MCF 10A (cell line): Measurements from ENCODE around the gene RSPRY1. TPM values are rescaled to one million over a fixed set of nuclear protein-coding genes. Genes with fewer than 3 reads are reported as not detected.

Experiments used
- BruUV-seq: library from RNA; stranded (reverse); fragments of 400-500 nt; replicated peaks from 2 replicates; lab custom pipeline; 2021; lab: Mats Ljungman, UMichigan
- CTCF ChIA-PET: fragments of 300-600 bp; sonication (Branson Sonifier 250); formaldehyde crosslinking; extraction: SDS; loops from one replicate; lab custom pipeline; 2021; ENCODE audit warnings: antibody characterized with exemption, inconsistent platforms; lab: Yijun Ruan, JAX
- POLR2A ChIA-PET: fragments of 300-600, 350-650 bp; sonication (Branson Sonifier 250); formaldehyde crosslinking; extraction: SDS; loops from one replicate; lab custom pipeline; 2020; ENCODE audit warnings: antibody characterized with exemption, inconsistent platforms; lab: Yijun Ruan, JAX
- DNase-seq: peaks from one replicate; pipeline ENCODE4 v3.0.0-alpha.2; 2018; ENCODE audit not compliant: unreplicated experiment
- H3K27ac Mint-ChIP-seq: one replicate; pipeline ENCODE4 v1.8.0; 2022; ENCODE audit warnings: mild to moderate bottlenecking, low read depth, mixed read lengths; ENCODE audit not compliant: unreplicated experiment
- H3K27me3 Mint-ChIP-seq: one replicate; pipeline ENCODE4 v1.8.0; 2022; ENCODE audit warnings: mixed read lengths; ENCODE audit not compliant: insufficient read depth, unreplicated experiment
- H3K36me3 Mint-ChIP-seq: one replicate; pipeline ENCODE4 v1.8.0; 2022; ENCODE audit warnings: mild to moderate bottlenecking, moderate library complexity, mixed read lengths; ENCODE audit not compliant: insufficient read depth, unreplicated experiment
- H3K4me1 Mint-ChIP-seq: one replicate; pipeline ENCODE4 v1.8.0; 2022; ENCODE audit warnings: mixed read lengths; ENCODE audit not compliant: insufficient read depth, unreplicated experiment
- H3K4me3 Mint-ChIP-seq: one replicate; pipeline ENCODE4 v1.8.0; 2022; ENCODE audit warnings: mild to moderate bottlenecking, moderate library complexity, mixed read lengths; ENCODE audit not compliant: unreplicated experiment
- H3K9me3 Mint-ChIP-seq: one replicate; pipeline ENCODE4 v1.8.0; 2022; ENCODE audit warnings: mixed read lengths; ENCODE audit not compliant: unreplicated experiment
- CTCF ChIP-seq: fragments of 200-600 bp; IDR thresholded peaks from one replicate; pipeline ENCODE4 v1.8.0; 2022; ENCODE audit warnings: antibody characterized with exemption, mild to moderate bottlenecking; ENCODE audit not compliant: unreplicated experiment
- intact Hi-C: fragments of 100-400 bp; cut with micrococcal nuclease; formaldehyde crosslinking; loops from 2 replicates; pipeline ENCODE4 v1.14.1; 2022
- total RNA-seq: library from RNA; stranded (reverse); gene quantifications from 2 replicates; pipeline ENCODE4 v1.2.3, GENCODE V29; 2022

The RSPRY1 gene
- total RNA-seq, 1 experiment from 2014 or later, result 55.9 TPM

GRCh38 chr16:57258226-57258909 is 72.2 kb downstream of the RSPRY1 start:
- TF ChIP-seq CTCF, result no peak
- intact Hi-C loops, result no loop called here
- Mint-ChIP-seq H3K27ac (no peak overlapping the region), H3K4me1 (peaks cover 17% of the 10 kb centered on the region), H3K36me3 (peaks cover 47% of the 10 kb centered on the region), H3K4me3 (no peak overlapping the region), H3K9me3 (no peaks in the 10 kb centered on the region), H3K27me3 (no peaks in the 10 kb centered on the region)
- BruUV-seq, result no TSS peak
- no peak for DNase-seq
- POLR2A ChIA-PET, result interaction anchor here (1.4 to 3.0 kb wide), 3 partner anchors 13 to 19 kb away, joined by 7 to 27 read pairs (median 9); partner anchors contain the start of gene ARL2BP
- CTCF ChIA-PET, result interaction anchor here (0.5 kb wide), 1 partner anchor 15 kb away, joined by 4 read pairs; no protein-coding TSS in a partner anchor

DNA sequence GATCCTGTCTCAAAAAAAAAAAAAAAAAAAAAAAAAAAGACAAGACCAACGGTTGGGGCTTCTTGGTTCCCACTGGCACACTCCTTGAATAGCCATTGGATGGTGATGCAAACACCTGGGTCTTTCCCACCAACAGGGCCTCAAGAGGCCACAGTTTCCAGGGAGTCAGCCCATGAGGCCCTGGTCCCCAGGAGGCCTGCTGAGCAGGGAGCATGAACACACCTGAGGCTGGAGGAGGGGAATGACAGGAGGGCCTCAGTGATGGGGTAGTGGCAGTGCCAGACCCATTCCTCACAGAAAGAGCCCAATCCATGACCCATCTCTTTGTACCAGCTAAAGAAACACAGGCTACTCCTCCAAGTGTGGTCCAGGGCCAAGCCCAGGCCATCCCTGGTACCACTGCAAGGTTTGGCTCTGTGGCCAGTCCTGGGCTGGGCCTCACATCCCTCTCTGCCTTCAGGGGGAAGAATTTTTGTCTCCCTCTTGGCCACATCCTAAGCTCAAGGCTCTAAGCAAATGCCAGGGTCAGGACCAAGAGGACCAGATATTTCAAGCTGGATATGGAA is 72.9 kb downstream of the RSPRY1 start:
- BruUV-seq, result no TSS peak
- DNase-seq, result no peak
- TF ChIP-seq CTCF, result no peak
- no peaks in the 10 kb centered on the region for H3K27me3 Mint-ChIP-seq
- intact Hi-C loops, result no loop called here
- H3K36me3 Mint-ChIP-seq, result peaks cover 42% of the 10 kb centered on the region
- H3K27ac Mint-ChIP-seq, result no peak overlapping the region
- H3K9me3 Mint-ChIP-seq, result no peaks in the 10 kb centered on the region
- POLR2A ChIA-PET, result interaction anchor here (1.4 to 1.7 kb wide), 2 partner anchors 14 to 19 kb away, joined by 7 to 9 read pairs; partner anchors contain the start of gene ARL2BP
- CTCF ChIA-PET, result no interaction called here
- H3K4me3 Mint-ChIP-seq, result no peak overlapping the region
- peaks cover 17% of the 10 kb centered on the region for H3K4me1 Mint-ChIP-seq

GRCh38 chr16:57260294-57260929 is 74.3 kb downstream of the RSPRY1 start:
- H3K4me3 Mint-ChIP-seq, result peak overlapping the region; percentile 47
- H3K9me3 Mint-ChIP-seq, result no peaks in the 10 kb centered on the region
- BruUV-seq, result no TSS peak
- intact Hi-C loops, result no loop called here
- POLR2A ChIA-PET, result interaction anchor here (0.6 to 4.3 kb wide), 5 partner anchors 15 to 532 kb away, joined by 3 to 27 read pairs (median 5); partner anchors contain the start of gene ARL2BP
- CTCF ChIA-PET, result interaction anchor here (0.7 to 1.0 kb wide), 3 partner anchors 40 to 167 kb away, joined by 3 read pairs; no protein-coding TSS in a partner anchor
- DNase-seq, result peak; percentile 73
- H3K36me3 Mint-ChIP-seq, result peaks cover 28% of the 10 kb centered on the region
- H3K4me1 Mint-ChIP-seq, result peaks cover 20% of the 10 kb centered on the region
- H3K27ac Mint-ChIP-seq, result peak overlapping the region; percentile 93
- no peaks in the 10 kb centered on the region for H3K27me3 Mint-ChIP-seq
- TF ChIP-seq CTCF, result no peak

- no peak for TF ChIP-seq CTCF
- intact Hi-C loops, result no loop called here
- Mint-ChIP-seq H3K36me3 (peaks cover 20% of the 10 kb centered on the region), H3K27ac (no peak overlapping the region), H3K4me3 (no peak overlapping the region), H3K9me3 (no peaks in the 10 kb centered on the region), H3K4me1 (peaks cover 30% of the 10 kb centered on the region), H3K27me3 (no peaks in the 10 kb centered on the region)
- ChIA-PET POLR2A (interaction anchor here (1.2 to 8.1 kb wide), 3 partner anchors 16 to 38 kb away, joined by 6 to 137 read pairs (median 27); partner anchors contain the start of gene ARL2BP), CTCF (interaction anchor here (0.6 to 1.0 kb wide), 3 partner anchors 13 to 155 kb away, joined by 3 read pairs; no protein-coding TSS in a partner anchor)
- no TSS peak for BruUV-seq
- no peak for DNase-seq
Measured at GRCh38 chr16:57261806-57262205, 75.7 kb downstream of the RSPRY1 start.
